Thyroid gland (tissue), 4 donors: ENCODE results near the gene TALDO1. TPM values are rescaled to one million over a fixed set of nuclear protein-coding genes. Genes with fewer than 3 reads are reported as not detected.
A peak's percentile ranks its signal among the peaks of the same experiment; 100 is the strongest.

Experiments
- DNase-seq, 2 donors: peaks; one replicate each; pipeline ENCODE4 v3.0.0-alpha.2; 2019
- H3K27ac ChIP-seq, 3 donors: fragments of 200-600 bp; sonication (generic); 1 replicate in 2 of 3; 2 replicates in 1 of 3; pipeline ENCODE4 v1.5.1; 2016 to 2019; ENCODE audit warnings: mild to moderate bottlenecking in 1 of 3, moderate library complexity in 1 of 3
- H3K27me3 ChIP-seq: fragments of 200-600 bp; sonication (generic); one replicate; pipeline ENCODE4 v1.5.1; 2019
- H3K36me3 ChIP-seq, 2 donors: fragments of 200-600 bp; sonication (generic); one replicate each; pipeline ENCODE4 v1.5.1; 2016 to 2019
- H3K4me1 ChIP-seq, 2 donors: fragments of 200-600 bp; sonication (generic); one replicate each; pipeline ENCODE4 v1.5.1; 2017 to 2019
- H3K4me3 ChIP-seq, 3 donors: fragments of 200-600 bp; sonication (generic); replicated peaks in 1 of 3; 1 replicate in 2 of 3; 2 replicates in 1 of 3; pipeline ENCODE4 v1.5.1; 2016; ENCODE audit warnings: mild to moderate bottlenecking in 1 of 3
- H3K9me3 ChIP-seq: fragments of 200-600 bp; sonication (generic); one replicate; pipeline ENCODE4 v1.5.1; 2017
- CTCF ChIP-seq, 6 experiments: fragments of 200-600 bp in 3 of 6; fragments of 450-650 bp in 3 of 6; sonication (generic) in 3 of 6; IDR thresholded peaks; one replicate each; pipeline ENCODE4 v1.5.1; 2016 to 2019; ENCODE audit warnings: antibody characterized with exemption in 6 of 6, mild to moderate bottlenecking in 2 of 6, inconsistent platforms in 1 of 6, moderate library complexity in 1 of 6
- POLR2A ChIP-seq, 2 donors: fragments of 450-650 bp; IDR thresholded peaks; one replicate each; pipeline ENCODE4 v1.6.1; 2017; ENCODE audit warnings: antibody characterized with exemption in 2 of 2, mild to moderate bottlenecking in 2 of 2, moderate library complexity in 1 of 2
- WGBS, 2 donors: methylation state at CpG; one replicate each; pipeline ENCODE4 v1.1.5; 2017; 5-methylcytosine and 5-hydroxymethylcytosine counted together
- intact Hi-C: fragments of 100-400 bp; cut with DNase I; formaldehyde crosslinking; loops from one replicate; pipeline ENCODE4 v1.15.1; 2023
- total RNA-seq, 4 donors: library from RNA; depleted of rRNA; stranded (reverse); fragments of >200 nt; gene quantifications; one replicate each; pipeline ENCODE4 v1.2.3, GENCODE V29; 2016

TALDO1 gene
- total RNA-seq, 4 donors from 2014 or later = 300 to 965 (median 558) TPM

DNA sequence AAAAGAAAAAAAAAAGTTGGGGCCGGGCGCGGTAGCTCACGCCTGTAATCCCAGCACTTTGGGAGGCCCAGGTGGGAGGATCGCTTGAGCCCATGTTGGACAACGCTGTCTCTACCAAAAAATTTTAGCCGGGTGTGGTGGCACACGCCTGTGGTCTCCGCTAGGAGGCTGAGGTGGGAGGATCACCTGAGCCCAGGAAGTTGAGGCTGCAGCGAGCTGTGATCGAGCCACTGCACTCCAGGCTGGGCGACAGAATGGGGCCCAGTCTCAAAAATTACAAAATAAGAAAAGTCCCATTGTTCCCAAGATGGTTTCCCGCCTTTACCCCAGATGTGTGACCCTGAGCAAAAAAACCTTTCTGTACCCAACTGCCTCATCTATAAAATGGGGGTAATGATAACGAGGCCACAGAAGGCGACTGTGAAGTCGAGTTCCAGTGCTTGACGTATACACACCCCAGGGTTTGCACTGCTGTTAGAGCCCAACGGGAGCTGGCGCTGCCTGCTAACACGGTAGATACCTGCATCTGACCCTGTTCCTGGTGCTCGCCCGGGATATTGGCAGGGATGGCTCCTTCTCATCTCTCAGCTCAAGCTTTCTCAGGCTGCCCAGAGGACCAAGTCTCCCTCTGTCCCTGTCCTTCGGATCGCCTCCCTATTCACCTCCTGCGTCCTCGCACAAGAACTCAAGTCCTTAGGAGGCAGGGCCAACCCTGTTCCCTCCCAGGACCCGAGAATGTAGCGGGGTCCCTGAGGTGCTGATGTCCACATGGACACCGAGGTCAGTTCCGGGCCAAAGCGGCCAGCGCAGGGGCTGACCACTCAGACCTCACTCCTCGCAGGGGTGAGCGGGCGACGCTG, 61.4 kb downstream of the TALDO1 start:
- Histone ChIP-seq H3K4me1 (peaks cover 31 to 35% of the 10 kb centered on the region in 2 donors), H3K36me3 (peaks cover 21 to 22% of the 10 kb centered on the region in 2 donors), H3K27ac (peak overlapping the region; percentile 95 to 97 (median 97)), H3K4me3 (peak overlapping the region; percentile 68 to 85 (median 80)), H3K27me3 (no peaks in the 10 kb centered on the region), H3K9me3 (no peaks in the 10 kb centered on the region)
- 37 to 53% methylated on average over 23 to 27 of the region's 36 CpGs for WGBS, 2 donors
- intact Hi-C loops = no loop called here
- TF ChIP-seq POLR2A (IDR thresholded peaks at IDR 0.05) = no peak
- no peak for TF ChIP-seq CTCF (IDR thresholded peaks at IDR 0.05)
- DNase-seq = no peak

DNA sequence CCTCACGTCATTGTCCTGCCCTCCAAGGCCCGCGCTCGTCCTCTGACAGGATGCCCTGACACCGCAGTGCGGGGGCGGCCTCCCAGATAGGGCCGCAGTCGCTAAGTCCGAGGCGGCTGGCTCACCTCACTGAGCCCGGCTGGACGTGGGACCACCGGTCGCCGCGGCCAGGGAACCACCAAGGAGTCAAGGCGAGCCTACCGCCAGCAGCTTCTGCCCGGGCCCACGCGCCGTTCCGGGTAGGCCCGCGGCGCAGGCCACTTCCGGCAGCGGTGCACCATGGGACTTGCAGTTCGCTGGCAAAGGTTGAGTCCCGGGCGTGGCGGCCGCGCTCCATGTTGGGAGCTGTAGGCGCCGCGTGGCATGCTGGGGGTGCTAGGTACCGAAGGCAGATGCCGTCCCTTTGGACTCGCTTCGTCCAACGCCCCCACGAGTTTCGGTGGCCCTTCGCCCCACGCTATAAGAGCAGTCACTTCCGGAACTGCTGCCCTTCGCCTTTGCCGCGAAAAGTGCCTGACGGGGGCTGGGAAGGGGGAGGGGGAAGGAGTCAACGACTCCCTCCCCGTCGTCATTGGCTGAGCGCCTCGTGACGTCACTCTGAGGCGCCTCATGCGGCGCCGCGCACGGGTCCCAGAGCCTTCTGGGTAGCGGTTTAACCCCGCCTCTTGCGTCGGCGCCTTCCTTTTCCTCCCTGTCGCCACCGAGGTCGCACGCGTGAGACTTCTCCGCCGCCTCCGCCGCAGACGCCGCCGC, 62.2 kb downstream of the TALDO1 start, which contains the start of gene RPLP2:
RPLP2 (plus strand) TSS at position 681 of the 753 bp plus-strand sequence. CDS start 268 bp downstream, outside the sequence.
- Histone ChIP-seq H3K36me3 (peaks cover 22 to 24% of the 10 kb centered on the region in 2 donors), H3K4me3 (peak within 1 kb of the TSS; percentile 68 to 85 (median 80)), H3K4me1 (peaks cover 26 to 30% of the 10 kb centered on the region in 2 donors), H3K9me3 (no peaks in the 10 kb centered on the region), H3K27ac (peak within 1 kb of the TSS; percentile 95 to 97 (median 97)), H3K27me3 (no peaks in the 10 kb centered on the region)
- WGBS, 2 donors = 0% methylated on average over 8 to 31 of the region's 81 CpGs
- DNase-seq = peak; percentile 99
- intact Hi-C loops = no loop called here
- TF ChIP-seq POLR2A (IDR thresholded peaks at IDR 0.05) = peak; percentile 79 to 81
- TF ChIP-seq CTCF (IDR thresholded peaks at IDR 0.05) = peak in 1 of 6 experiments; percentile 23

- 0% methylated on average over 32 to 33 of the region's 55 CpGs for WGBS, 2 donors
- no peaks in the 10 kb centered on the region for H3K9me3 ChIP-seq
- intact Hi-C loops = no loop called here
- TF ChIP-seq CTCF (IDR thresholded peaks at IDR 0.05) (peak in 1 of 6 experiments; percentile 10), POLR2A (IDR thresholded peaks at IDR 0.05) (no peak)
- H3K4me1 ChIP-seq = peaks cover 21 to 25% of the 10 kb centered on the region in 2 donors
- peak overlapping the region; percentile 68 to 85 (median 80) for H3K4me3 ChIP-seq
- H3K36me3 ChIP-seq = peaks cover 22 to 24% of the 10 kb centered on the region in 2 donors
- H3K27me3 ChIP-seq = no peaks in the 10 kb centered on the region
- DNase-seq = no peak
- H3K27ac ChIP-seq = peak overlapping the region; percentile 95 to 97 (median 97)
Observed at GRCh38 chr11:810040-810567, 62.8 kb downstream of the TALDO1 start.

DNA sequence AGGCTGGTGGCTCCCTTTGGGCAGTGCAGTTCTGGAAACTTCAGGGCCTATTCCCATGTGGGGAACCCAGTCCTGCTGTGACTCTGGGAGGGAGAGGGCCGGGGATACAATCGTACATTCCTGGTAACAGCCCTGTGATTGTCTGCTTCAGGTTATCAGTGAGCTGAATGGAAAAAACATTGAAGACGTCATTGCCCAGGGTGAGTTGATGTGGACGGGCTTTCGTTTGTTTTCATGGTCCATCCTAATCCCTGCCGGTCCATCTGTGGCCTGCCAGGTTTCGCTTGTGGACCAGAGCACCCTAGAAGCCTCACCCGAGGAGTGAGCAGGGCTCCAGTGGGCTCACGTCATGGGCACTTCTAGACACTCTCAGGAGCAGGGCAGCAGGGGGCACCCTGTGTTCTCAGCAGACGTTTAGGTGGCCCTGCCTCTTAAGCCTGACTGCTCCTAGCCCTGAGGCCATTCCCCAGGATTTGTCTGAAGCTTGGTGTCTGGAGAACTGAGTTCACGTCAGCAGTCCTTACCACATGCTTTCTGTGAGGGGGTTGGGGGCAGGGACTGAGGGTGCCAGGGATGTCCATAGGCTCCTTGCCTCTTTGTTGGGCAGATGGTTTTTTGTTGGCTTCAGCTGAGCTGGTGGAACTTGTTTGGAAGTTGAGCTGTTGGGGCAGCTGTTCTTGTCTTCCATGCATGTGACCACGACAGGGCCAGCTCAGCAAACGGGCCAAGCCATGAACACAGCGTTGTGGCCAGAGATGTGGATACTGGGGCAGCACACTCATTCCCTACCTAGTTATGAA, 64.4 kb downstream of the TALDO1 start:
- 77 to 88% methylated on average over 11 to 13 of the region's 14 CpGs for WGBS, 2 donors
- TF ChIP-seq POLR2A (IDR thresholded peaks at IDR 0.05) (no peak), CTCF (IDR thresholded peaks at IDR 0.05) (no peak)
- no peak overlapping the region for H3K27ac ChIP-seq
- H3K9me3 ChIP-seq = no peaks in the 10 kb centered on the region
- peaks cover 17 to 23% of the 10 kb centered on the region in 2 donors for H3K4me1 ChIP-seq
- no peaks in the 10 kb centered on the region for H3K27me3 ChIP-seq
- H3K36me3 ChIP-seq = peaks cover 22 to 24% of the 10 kb centered on the region in 2 donors
- intact Hi-C loops = no loop called here
- DNase-seq = no peak
- H3K4me3 ChIP-seq = no peak overlapping the region
